T-helper 1 cell treated with Interleukin-12 subunit alpha and Interleukin-12 subunit beta and Interleukin-4 antibody, amounts not matched to agents 30 μg/mL and 1 μg/mL, for 36 hours (primary cell): Measurements from ENCODE around the gene SH3RF3.

ENCODE experiments used
- H3K27ac Mint-ChIP-seq: one replicate; pipeline ENCODE4 v1.8.0; 2021; ENCODE audit warnings: mild to moderate bottlenecking, mixed read lengths
- H3K27me3 Mint-ChIP-seq: one replicate; pipeline ENCODE4 v1.8.0; 2021; ENCODE audit warnings: low read depth, mixed read lengths
- H3K36me3 Mint-ChIP-seq: one replicate; pipeline ENCODE4 v1.8.0; 2021; ENCODE audit warnings: low read depth, mixed read lengths
- H3K4me1 Mint-ChIP-seq: one replicate; pipeline ENCODE4 v1.8.0; 2021; ENCODE audit warnings: low read depth, mixed read lengths
- H3K4me3 Mint-ChIP-seq: one replicate; pipeline ENCODE4 v1.8.0; 2021; ENCODE audit warnings: mild to moderate bottlenecking, moderate library complexity, mixed read lengths
- H3K9me3 Mint-ChIP-seq: one replicate; pipeline ENCODE4 v1.8.0; 2021; ENCODE audit warnings: mixed read lengths

Gene SH3RF3

DNA sequence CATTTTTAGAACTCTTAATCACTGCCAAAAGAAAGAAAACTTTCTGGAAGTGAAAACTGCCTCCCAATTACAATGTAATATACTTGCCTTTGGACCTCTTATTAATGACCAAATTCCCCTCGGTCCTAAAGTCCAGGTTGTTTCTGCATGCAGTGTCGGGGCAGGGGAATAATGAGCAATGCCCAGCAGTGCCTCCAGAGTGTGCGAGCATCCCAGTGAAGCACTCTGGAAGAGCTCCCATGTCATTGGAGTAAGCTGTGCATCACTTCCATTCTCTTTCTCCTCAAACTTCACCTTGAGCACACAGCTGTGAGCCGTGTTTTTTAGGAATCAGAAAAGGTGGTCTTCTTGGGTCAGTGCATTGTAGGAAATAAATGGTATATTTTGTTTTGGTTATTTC is 107.1 kb downstream of the SH3RF3 start:
- Mint-ChIP-seq H3K27me3 (peaks cover 19% of the 10 kb centered on the region), H3K9me3 (peaks cover 4% of the 10 kb centered on the region), H3K36me3 (peaks cover 3% of the 10 kb centered on the region), H3K4me3 (no peak overlapping the region), H3K27ac (no peak overlapping the region), H3K4me1 (peaks cover 26% of the 10 kb centered on the region)

- H3K27me3 Mint-ChIP-seq, result peaks cover 4% of the 10 kb centered on the region
- H3K9me3 Mint-ChIP-seq, result peaks cover 4% of the 10 kb centered on the region
- H3K4me1 Mint-ChIP-seq, result peaks cover 26% of the 10 kb centered on the region
- H3K4me3 Mint-ChIP-seq, result no peak overlapping the region
- no peak overlapping the region for H3K27ac Mint-ChIP-seq
- peaks cover 3% of the 10 kb centered on the region for H3K36me3 Mint-ChIP-seq
Observed at GRCh38 chr2:109237792-109238191, 108.8 kb downstream of the SH3RF3 start.

DNA sequence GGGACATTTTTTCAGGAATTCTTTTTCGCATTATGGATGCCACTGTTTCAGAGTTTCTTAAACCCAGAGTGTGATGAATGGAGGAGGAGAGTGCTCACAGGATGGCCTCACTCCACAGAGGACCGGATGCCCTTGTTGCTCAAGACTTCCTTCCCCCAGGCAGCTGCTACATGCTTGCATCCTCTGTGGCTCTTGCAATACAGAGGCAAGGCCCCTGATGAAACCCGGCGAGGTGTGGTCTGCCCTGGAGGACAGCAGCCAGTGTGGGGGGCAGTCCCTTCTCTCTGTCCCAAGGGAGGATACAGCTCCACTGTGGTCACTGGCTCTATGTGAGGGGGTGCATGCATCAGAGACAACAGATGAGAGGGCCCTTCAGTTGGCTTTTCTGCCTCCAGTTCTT is 109.6 kb downstream of the SH3RF3 start:
- Mint-ChIP-seq H3K4me3 (peak overlapping the region; percentile 53), H3K4me1 (peaks cover 26% of the 10 kb centered on the region), H3K27me3 (peaks cover 7% of the 10 kb centered on the region), H3K27ac (peak overlapping the region; percentile 70), H3K36me3 (peaks cover 3% of the 10 kb centered on the region), H3K9me3 (peaks cover 4% of the 10 kb centered on the region)

GRCh38 chr2:109239720-109240119 is 110.7 kb downstream of the SH3RF3 start:
- peaks cover 13% of the 10 kb centered on the region for H3K27me3 Mint-ChIP-seq
- H3K4me3 Mint-ChIP-seq, result no peak overlapping the region
- peaks cover 3% of the 10 kb centered on the region for H3K36me3 Mint-ChIP-seq
- no peaks in the 10 kb centered on the region for H3K9me3 Mint-ChIP-seq
- H3K4me1 Mint-ChIP-seq, result peaks cover 26% of the 10 kb centered on the region
- no peak overlapping the region for H3K27ac Mint-ChIP-seq

DNA sequence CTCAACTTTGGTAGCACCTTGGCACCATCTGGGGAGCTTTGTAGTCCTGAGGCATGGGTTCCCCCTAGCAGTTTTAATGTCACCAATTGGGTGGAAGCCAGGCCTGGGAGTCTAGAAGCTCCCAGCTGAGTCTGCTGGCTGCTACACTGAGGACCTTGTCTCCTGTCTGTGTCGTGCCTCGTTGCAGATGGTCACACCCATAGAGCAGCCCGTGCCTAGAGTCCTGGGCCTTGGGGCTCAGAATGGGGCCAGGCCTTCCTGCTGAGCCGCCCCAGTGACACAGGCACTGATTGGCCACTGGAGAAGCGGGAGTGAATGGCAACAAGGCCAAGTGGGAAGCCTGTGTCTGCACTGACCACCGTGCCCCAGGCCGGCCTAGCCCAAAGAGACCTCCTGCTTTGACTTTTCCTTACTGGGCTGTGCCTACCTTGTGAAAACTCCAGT is 113.2 kb downstream of the SH3RF3 start:
- Mint-ChIP-seq H3K36me3 (peaks cover 3% of the 10 kb centered on the region), H3K9me3 (no peaks in the 10 kb centered on the region), H3K27ac (no peak overlapping the region), H3K4me3 (no peak overlapping the region), H3K4me1 (peaks cover 21% of the 10 kb centered on the region), H3K27me3 (peaks cover 15% of the 10 kb centered on the region)

DNA sequence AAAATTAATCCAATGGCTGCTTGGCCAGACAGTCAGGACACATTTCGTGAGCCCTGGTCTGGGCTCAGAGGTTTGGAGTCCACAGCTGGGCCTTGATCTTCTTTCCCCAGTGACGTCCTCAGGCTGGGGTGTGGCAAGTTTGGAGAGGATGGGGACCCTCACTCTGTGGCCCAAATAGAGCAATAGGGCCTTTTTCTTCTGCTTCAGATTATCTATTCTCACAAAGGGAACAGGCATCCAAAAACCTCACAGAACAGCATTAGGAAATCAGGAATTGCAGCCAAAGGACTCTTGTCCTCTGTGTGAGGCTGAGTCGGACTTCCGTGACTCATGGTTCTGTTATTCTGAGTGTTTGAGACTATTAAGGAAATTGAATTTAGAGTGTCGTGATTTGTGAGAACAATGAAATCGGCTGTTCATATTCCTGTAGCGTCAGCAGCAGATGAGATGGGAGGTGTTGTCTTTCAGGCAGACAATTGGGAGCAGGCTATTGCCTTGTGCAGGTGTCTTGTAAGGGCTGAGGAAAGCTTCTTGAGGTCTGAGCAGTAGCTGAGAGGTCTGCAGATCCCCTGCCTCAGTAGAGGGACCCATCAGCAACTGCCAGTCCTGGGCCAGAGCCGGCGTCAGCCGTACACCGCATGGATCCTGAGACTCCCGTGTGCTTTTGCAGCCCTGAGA is 113.8 kb downstream of the SH3RF3 start:
- Mint-ChIP-seq H3K27me3 (peaks cover 20% of the 10 kb centered on the region), H3K27ac (no peak overlapping the region), H3K4me3 (no peak overlapping the region), H3K36me3 (peaks cover 3% of the 10 kb centered on the region), H3K4me1 (peaks cover 17% of the 10 kb centered on the region), H3K9me3 (no peaks in the 10 kb centered on the region)

DNA sequence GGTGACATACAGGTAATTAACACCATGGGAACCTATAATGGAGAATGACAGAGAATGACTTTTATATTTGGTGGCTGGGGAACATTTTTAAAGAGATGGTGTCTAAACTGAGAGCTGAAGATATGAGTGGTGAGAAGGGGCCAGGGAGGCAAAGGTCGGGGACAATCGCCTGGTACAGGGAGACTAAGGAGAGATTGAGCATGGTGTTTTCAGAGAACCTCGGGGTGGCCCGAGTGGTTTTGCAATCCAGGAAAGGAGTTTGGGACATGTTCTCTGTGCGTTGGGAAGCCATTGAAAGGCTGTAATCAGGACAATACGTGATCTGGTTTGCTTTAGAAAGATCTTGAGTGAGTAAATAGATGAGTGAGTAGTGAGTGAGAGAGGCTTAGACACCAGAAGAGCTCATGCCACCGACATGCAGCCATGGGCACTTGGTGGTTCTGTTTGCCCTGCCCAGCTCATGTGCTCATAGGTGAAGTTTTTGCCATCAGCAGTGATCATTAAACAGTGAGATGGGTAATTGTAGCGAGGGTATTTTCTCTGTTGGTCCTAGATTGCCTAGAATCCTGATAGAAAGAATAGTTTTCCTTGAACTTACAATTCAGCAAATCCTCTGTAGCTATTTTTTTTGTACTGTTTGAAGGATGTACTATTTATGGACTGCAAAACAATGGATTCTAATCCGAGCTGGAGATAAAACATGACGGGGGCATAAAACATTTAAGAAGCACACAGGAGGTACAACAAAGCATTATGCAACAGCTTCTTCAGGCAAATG is 114.7 kb downstream of the SH3RF3 start:
- Mint-ChIP-seq H3K4me1 (peaks cover 14% of the 10 kb centered on the region), H3K27ac (no peak overlapping the region), H3K9me3 (no peaks in the 10 kb centered on the region), H3K27me3 (peaks cover 29% of the 10 kb centered on the region), H3K36me3 (no peaks in the 10 kb centered on the region), H3K4me3 (no peak overlapping the region)

DNA sequence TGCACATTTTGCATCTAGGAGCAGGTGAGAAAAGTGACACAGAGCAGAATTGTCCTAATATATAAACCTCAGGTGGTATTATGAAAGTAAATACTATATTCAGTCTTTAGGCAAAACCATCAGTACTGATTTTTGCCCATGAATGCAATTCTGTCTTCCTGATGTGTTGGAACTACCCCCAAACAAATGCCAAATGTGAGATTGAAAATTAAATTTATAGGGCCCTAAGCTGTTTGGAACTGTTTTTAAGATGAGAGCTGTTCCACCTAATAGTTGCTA is 115.2 kb downstream of the SH3RF3 start:
- Mint-ChIP-seq H3K4me3 (no peak overlapping the region), H3K9me3 (no peaks in the 10 kb centered on the region), H3K27ac (no peak overlapping the region), H3K36me3 (no peaks in the 10 kb centered on the region), H3K4me1 (peaks cover 11% of the 10 kb centered on the region), H3K27me3 (peaks cover 32% of the 10 kb centered on the region)

- no peaks in the 10 kb centered on the region for H3K9me3 Mint-ChIP-seq
- H3K4me1 Mint-ChIP-seq, result peaks cover 5% of the 10 kb centered on the region
- H3K4me3 Mint-ChIP-seq, result no peak overlapping the region
- H3K27me3 Mint-ChIP-seq, result peaks cover 32% of the 10 kb centered on the region
- no peak overlapping the region for H3K27ac Mint-ChIP-seq
- no peaks in the 10 kb centered on the region for H3K36me3 Mint-ChIP-seq
Observed at GRCh38 chr2:109244750-109245382, 115.9 kb downstream of the SH3RF3 start.

- H3K4me3 Mint-ChIP-seq, result no peak overlapping the region
- H3K36me3 Mint-ChIP-seq, result no peaks in the 10 kb centered on the region
- peaks cover 3% of the 10 kb centered on the region for H3K4me1 Mint-ChIP-seq
Observed at GRCh38 chr2:109246176-109246575, 117.2 kb downstream of the SH3RF3 start.

DNA sequence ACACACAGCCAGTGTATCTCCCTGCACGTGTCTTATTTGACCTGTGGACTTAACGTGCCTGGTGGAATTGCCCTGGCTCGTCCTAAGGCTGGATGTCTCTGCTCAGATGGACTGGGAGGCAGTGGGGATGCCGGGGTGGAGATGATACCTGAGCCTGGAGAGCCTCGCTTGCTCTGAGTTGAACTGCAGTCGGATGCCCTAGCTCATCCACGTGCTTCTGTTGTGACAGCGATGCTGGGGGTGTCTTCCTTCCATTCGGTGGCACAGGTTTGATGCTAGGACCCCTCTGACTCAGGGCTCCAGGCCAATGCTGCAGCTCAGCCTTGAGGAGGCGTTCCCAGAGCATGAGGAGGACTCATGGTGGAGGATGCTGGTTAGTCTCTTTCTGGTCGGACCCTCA is 117.6 kb downstream of the SH3RF3 start:
- no peak overlapping the region for H3K4me3 Mint-ChIP-seq
- H3K36me3 Mint-ChIP-seq, result no peaks in the 10 kb centered on the region
- H3K27me3 Mint-ChIP-seq, result peaks cover 28% of the 10 kb centered on the region
- no peak overlapping the region for H3K27ac Mint-ChIP-seq
- H3K4me1 Mint-ChIP-seq, result peaks cover 3% of the 10 kb centered on the region
- H3K9me3 Mint-ChIP-seq, result no peaks in the 10 kb centered on the region

More at GRCh38 chr2:109246176-109246575, 117.2 kb downstream of the SH3RF3 start:
- Mint-ChIP-seq H3K9me3 (no peaks in the 10 kb centered on the region), H3K27ac (no peak overlapping the region), H3K27me3 (peaks cover 28% of the 10 kb centered on the region)

DNA sequence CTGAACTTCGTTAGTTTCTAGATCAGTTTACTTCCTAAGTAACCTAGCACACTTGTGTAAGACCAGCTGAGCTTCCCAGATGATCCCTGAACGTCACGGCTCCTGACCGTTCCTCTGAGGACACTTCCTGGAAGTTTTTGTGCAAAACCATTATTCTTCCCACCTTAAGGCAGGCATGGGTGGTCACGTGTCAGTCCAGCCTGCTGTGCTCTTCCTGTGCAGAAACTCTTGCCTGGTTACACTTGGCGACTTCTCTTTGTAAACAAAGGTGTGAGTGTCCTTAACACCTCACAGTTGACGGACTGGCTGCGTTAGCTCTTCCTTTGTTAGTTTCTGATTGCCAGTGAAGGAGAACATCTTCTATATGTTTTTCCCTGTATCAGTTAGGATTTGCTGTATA is 118.3 kb downstream of the SH3RF3 start:
- H3K27ac Mint-ChIP-seq, result no peak overlapping the region
- H3K9me3 Mint-ChIP-seq, result no peaks in the 10 kb centered on the region
- no peak overlapping the region for H3K4me3 Mint-ChIP-seq

GRCh38 chr2:109247812-109248211 is 118.8 kb downstream of the SH3RF3 start:
- Mint-ChIP-seq H3K27me3 (peaks cover 28% of the 10 kb centered on the region), H3K4me1 (peaks cover 3% of the 10 kb centered on the region), H3K27ac (no peak overlapping the region), H3K4me3 (no peak overlapping the region), H3K9me3 (no peaks in the 10 kb centered on the region), H3K36me3 (no peaks in the 10 kb centered on the region)

More for the DNA sequence above, 118.3 kb downstream of the SH3RF3 start:
- Mint-ChIP-seq H3K36me3 (no peaks in the 10 kb centered on the region), H3K4me1 (peaks cover 3% of the 10 kb centered on the region), H3K27me3 (peaks cover 28% of the 10 kb centered on the region)

DNA sequence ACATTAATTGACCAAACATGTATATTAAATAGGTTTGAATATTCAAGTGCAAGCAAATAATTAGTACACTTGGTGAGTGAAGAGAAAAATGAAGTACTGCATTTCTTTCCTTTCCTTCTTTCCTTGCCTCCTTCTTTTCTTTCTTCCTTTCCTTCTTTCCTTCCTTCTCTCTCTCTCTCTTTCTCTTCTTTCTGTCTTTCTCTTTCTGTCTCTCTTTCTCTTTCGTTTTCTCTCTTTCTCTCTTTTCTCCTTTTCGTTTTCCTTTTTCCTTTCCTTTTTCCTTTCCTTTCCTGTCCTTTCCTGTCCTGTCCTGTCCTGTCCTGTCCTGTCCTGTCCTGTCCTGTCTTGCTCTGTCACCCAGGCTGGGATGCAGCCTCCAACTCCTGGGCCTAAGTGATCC is 119.6 kb downstream of the SH3RF3 start:
- Mint-ChIP-seq H3K27ac (no peak overlapping the region), H3K27me3 (peaks cover 24% of the 10 kb centered on the region), H3K4me3 (no peak overlapping the region), H3K36me3 (no peaks in the 10 kb centered on the region), H3K9me3 (no peaks in the 10 kb centered on the region), H3K4me1 (peaks cover 3% of the 10 kb centered on the region)

GRCh38 chr2:109253217-109253616 is 124.2 kb downstream of the SH3RF3 start:
- Mint-ChIP-seq H3K4me3 (no peak overlapping the region), H3K9me3 (no peaks in the 10 kb centered on the region), H3K27ac (no peak overlapping the region), H3K4me1 (peaks cover 3% of the 10 kb centered on the region), H3K27me3 (peaks cover 16% of the 10 kb centered on the region), H3K36me3 (no peaks in the 10 kb centered on the region)
